GM23248 (cell line): ENCODE data around the gene TSC22D1. TPM values are rescaled to one million over a fixed set of nuclear protein-coding genes. Genes with fewer than 3 reads are reported as not detected.

Experiments
- DNase-seq: peaks from one replicate; pipeline ENCODE4 v3.0.0-alpha.2; 2015
- H2AFZ ChIP-seq: fragments of 200-600 bp; sonication (generic); 2 replicates; pipeline ENCODE4 v1.6.1; 2016; ENCODE audit warnings: antibody characterized with exemption
- H3F3A ChIP-seq: fragments of 200-600 bp; sonication (generic); 2 replicates; pipeline ENCODE4 v1.6.1; 2016; ENCODE audit warnings: mild to moderate bottlenecking, antibody characterized with exemption, mixed run types; ENCODE audit not compliant: insufficient read depth
- H3K27ac ChIP-seq: fragments of 200-600 bp; sonication (generic); 2 replicates; pipeline ENCODE4 v1.5.1; 2016; ENCODE audit warnings: mild to moderate bottlenecking
- H3K27me3 ChIP-seq: fragments of 200-600 bp; sonication (generic); replicated peaks from 2 replicates; pipeline ENCODE4 v1.6.1; 2016; ENCODE audit warnings: mild to moderate bottlenecking; ENCODE audit not compliant: insufficient read depth
- H3K36me3 ChIP-seq: fragments of 200-600 bp; sonication (generic); 2 replicates; pipeline ENCODE4 v1.6.1; 2016; ENCODE audit warnings: low read depth, mild to moderate bottlenecking
- H3K4me1 ChIP-seq: fragments of 200-600 bp; sonication (generic); 2 replicates; pipeline ENCODE4 v1.6.1; 2016; ENCODE audit warnings: mild to moderate bottlenecking; ENCODE audit not compliant: insufficient read depth
- H3K4me2 ChIP-seq: fragments of 200-600 bp; sonication (generic); one replicate; pipeline ENCODE4 v1.6.1; 2016; ENCODE audit warnings: mild to moderate bottlenecking; ENCODE audit not compliant: unreplicated experiment
- H3K4me3 ChIP-seq: fragments of 200-600 bp; sonication (generic); 2 replicates; pipeline ENCODE4 v1.5.1; 2016; ENCODE audit warnings: mild to moderate bottlenecking
- H3K79me2 ChIP-seq: fragments of 200-600 bp; sonication (generic); 2 replicates; pipeline ENCODE4 v1.6.1; 2016; ENCODE audit warnings: mild to moderate bottlenecking; ENCODE audit not compliant: insufficient read depth
- H3K9ac ChIP-seq: fragments of 200-600 bp; sonication (generic); 2 replicates; pipeline ENCODE4 v1.6.1; 2016; ENCODE audit warnings: mild to moderate bottlenecking
- H3K9me2 ChIP-seq: fragments of 200-600 bp; sonication (generic); 2 replicates; pipeline ENCODE4 v1.6.1; 2016; ENCODE audit warnings: mixed run types, mild to moderate bottlenecking, moderate library complexity; ENCODE audit not compliant: insufficient read depth
- H3K9me3 ChIP-seq: fragments of 200-600 bp; sonication (generic); one replicate; pipeline ENCODE4 v1.6.1; 2017; ENCODE audit warnings: low read depth
- H4K20me1 ChIP-seq: fragments of 200-600 bp; sonication (generic); 2 replicates; pipeline ENCODE4 v1.6.0; 2016; ENCODE audit not compliant: insufficient read depth
- EZH2 ChIP-seq: fragments of 200-600 bp; sonication (generic); IDR thresholded peaks from 2 replicates; pipeline ENCODE4 v1.6.1; 2018; ENCODE audit warnings: antibody characterized with exemption, mild to moderate bottlenecking; ENCODE audit not compliant: insufficient read depth, poor library complexity, severe bottlenecking
- EZH2phosphoT487 ChIP-seq: fragments of 200-600 bp; sonication (generic); IDR thresholded peaks from 2 replicates; pipeline ENCODE4 v1.6.1; 2018; ENCODE audit warnings: antibody characterized with exemption, moderate library complexity, mild to moderate bottlenecking, low read depth; ENCODE audit not compliant: insufficient read depth
- WGBS, 2 experiments: methylation state at CpG; one replicate each; pipeline ENCODE4 v1.1.6; 2015 to 2017; ENCODE audit warnings: low lambda C conversion rate in 2 of 2, low coverage in 1 of 2; ENCODE audit errors: missing lambda C conversion rate in 2 of 2; 5-methylcytosine and 5-hydroxymethylcytosine counted together
- in situ Hi-C: fragments of 300-500 bp; cut with MboI; formaldehyde crosslinking; loops from 2 replicates; pipeline ENCODE4 v1.15.0; 2020
- polyA plus RNA-seq: library from polyadenylated mRNA; unstranded; fragments of >200 nt; fragmentation: Nextera tagmentation; extraction: Ambion mirVana; gene quantifications from 2 replicates; pipeline ENCODE4 v1.2.1, GENCODE V29; 2016
- total RNA-seq: library from RNA; depleted of rRNA; stranded (reverse); fragments of >200 nt; shearing (Covaris generic); gene quantifications from 2 replicates; pipeline ENCODE4 v1.2.3, GENCODE V29; 2014

TSC22D1 gene
- total and polyA plus RNA-seq, 2 experiments from 2014 or later = 31.3 to 60.6 TPM

DNA sequence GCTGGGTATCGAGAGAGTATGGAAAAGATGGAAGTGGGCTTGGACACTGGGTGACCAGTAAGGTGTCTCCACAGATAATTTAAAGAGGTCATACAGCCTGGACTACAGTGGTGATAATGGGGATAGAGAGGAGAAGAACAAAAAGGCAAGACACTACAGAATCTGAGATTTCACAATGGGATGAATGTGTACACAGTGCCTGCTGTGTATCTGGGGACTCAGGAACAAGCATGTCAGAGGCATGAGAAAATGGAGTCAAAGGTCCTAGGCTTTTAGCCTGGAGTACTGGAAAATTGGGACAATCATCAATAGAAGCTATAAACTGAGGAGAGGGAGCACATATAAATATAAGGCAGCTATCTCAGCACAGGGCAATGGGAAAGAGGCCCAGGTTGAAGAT is 69.4 kb downstream of the TSC22D1 start:
- no peaks in the 10 kb centered on the region for H3K9me2 ChIP-seq
- peaks cover 12% of the 10 kb centered on the region for H3K79me2 ChIP-seq
- 97 to 100% methylated on average over 1 of the region's 1 CpG for WGBS, 2 experiments
- H4K20me1 ChIP-seq = no peaks in the 10 kb centered on the region
- H3K4me2 ChIP-seq = no peak overlapping the region
- H2AFZ ChIP-seq = no peak overlapping the region
- no peak overlapping the region for H3K27ac ChIP-seq
- H3K9me3 ChIP-seq = no peaks in the 10 kb centered on the region
- in situ Hi-C loops = no loop called here
- no peak for DNase-seq
- peaks cover 9% of the 10 kb centered on the region; the same call in 1 of the 2 replicates for H3K36me3 ChIP-seq
- H3F3A ChIP-seq = no peaks in the 10 kb centered on the region
- H3K4me3 ChIP-seq = no peak overlapping the region
- no peaks in the 10 kb centered on the region for H3K4me1 ChIP-seq
- no peak overlapping the region for H3K9ac ChIP-seq
- TF ChIP-seq EZH2phosphoT487 (no peak), EZH2 (no peak)
- no peaks in the 10 kb centered on the region for H3K27me3 ChIP-seq

DNA sequence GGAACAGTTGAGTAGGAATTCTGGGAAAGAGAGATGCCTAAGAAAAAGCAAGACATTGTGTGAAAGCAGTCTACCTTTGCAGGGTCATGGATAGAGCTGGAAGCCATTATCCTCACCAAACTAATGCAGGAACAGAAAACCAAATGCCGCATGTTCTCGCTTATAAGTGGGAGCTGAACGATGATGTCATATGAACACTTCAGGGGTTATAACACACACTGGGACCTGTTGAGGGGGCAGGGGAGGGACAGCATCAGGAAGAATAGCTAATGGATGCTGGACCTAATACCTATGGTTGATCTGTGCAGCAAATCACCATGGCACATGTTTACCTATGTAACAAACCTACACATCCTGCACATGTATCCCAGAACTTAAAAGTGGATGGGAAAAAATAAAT is 69.9 kb downstream of the TSC22D1 start:
- DNase-seq = no peak
- Histone ChIP-seq H4K20me1 (no peaks in the 10 kb centered on the region), H3K79me2 (peaks cover 16% of the 10 kb centered on the region), H2AFZ (no peak overlapping the region), H3K27me3 (no peaks in the 10 kb centered on the region), H3K36me3 (peaks cover 9% of the 10 kb centered on the region; the same call in 1 of the 2 replicates), H3K4me2 (no peak overlapping the region), H3K27ac (no peak overlapping the region), H3F3A (no peaks in the 10 kb centered on the region), H3K4me3 (no peak overlapping the region), H3K9ac (no peak overlapping the region), H3K9me2 (no peaks in the 10 kb centered on the region), H3K4me1 (no peaks in the 10 kb centered on the region), H3K9me3 (no peaks in the 10 kb centered on the region)
- TF ChIP-seq EZH2phosphoT487 = no peak
- no peak for TF ChIP-seq EZH2
- in situ Hi-C loops = no loop called here
- WGBS, 2 experiments = 96 to 97% methylated on average over 3 of the region's 3 CpGs

DNA sequence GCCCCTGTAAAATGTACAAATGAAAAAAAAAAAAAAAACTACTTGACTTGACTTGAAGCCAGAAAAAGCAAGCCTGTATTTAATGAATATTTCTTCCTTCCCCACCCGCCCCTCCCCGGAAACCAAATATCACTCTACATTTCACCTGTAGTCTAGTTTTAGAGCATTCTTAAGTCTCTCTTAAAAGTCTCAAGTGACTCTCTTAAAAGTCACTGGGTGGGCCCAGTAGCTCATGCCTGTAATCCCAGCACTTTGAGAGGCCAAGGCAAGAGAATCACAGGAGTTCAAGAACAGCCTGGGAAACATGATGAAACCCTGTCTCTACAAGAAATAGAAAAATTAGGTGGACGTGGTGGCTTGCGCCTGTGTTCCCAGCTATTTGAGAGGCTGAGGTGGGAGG is 72.0 kb downstream of the TSC22D1 start:
- WGBS, 2 experiments = 91 to 93% methylated on average over 4 of the region's 4 CpGs
- Histone ChIP-seq H3K27me3 (no peaks in the 10 kb centered on the region), H4K20me1 (no peaks in the 10 kb centered on the region), H2AFZ (no peak overlapping the region), H3K9me2 (no peaks in the 10 kb centered on the region), H3K9me3 (no peaks in the 10 kb centered on the region), H3K4me3 (no peak overlapping the region), H3K4me1 (no peaks in the 10 kb centered on the region), H3F3A (no peaks in the 10 kb centered on the region), H3K36me3 (0 out of 2 replicates have a peak, but pooled peaks cover 6% of the 10 kb centered on the region), H3K79me2 (peaks cover 33% of the 10 kb centered on the region), H3K27ac (no peak overlapping the region), H3K4me2 (no peak overlapping the region), H3K9ac (no peak overlapping the region)
- in situ Hi-C loops = no loop called here
- TF ChIP-seq EZH2phosphoT487 = no peak
- TF ChIP-seq EZH2 = no peak
- no peak for DNase-seq

DNA sequence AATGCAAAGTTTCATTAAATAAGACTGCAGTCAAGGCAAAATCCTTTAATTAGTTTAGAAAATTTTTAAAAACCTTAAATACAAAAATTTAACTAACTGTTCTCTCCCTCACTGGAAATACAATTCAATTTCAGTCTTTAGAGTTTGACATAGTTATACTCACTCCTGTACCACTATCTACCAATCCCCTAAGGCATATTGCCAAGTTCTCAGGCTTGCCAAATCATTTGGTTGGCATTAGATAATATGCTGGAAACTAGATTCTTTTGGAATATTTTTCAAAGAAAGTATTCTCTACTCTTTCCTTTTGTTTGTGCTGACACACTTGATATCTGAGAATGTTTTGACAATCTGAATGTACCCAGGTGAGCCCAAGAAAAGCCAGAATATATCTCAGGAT is 77.2 kb downstream of the TSC22D1 start:
- no peak overlapping the region for H3K27ac ChIP-seq
- H3K36me3 ChIP-seq = 0 out of 2 replicates have a peak, but pooled peaks cover 11% of the 10 kb centered on the region
- in situ Hi-C loops = loop anchor here (10.0 kb wide), 1 partner anchor 476 kb away; no protein-coding TSS in a partner anchor
- 0 out of 2 replicates have a peak, but pooled peaks cover 7% of the 10 kb centered on the region for H4K20me1 ChIP-seq
- H3K9me3 ChIP-seq = no peaks in the 10 kb centered on the region
- no peaks in the 10 kb centered on the region for H3K27me3 ChIP-seq
- H3K9me2 ChIP-seq = no peaks in the 10 kb centered on the region
- no peaks in the 10 kb centered on the region for H3K4me1 ChIP-seq
- DNase-seq = no peak
- H3K4me3 ChIP-seq = no peak overlapping the region
- H3K9ac ChIP-seq = no peak overlapping the region
- H2AFZ ChIP-seq = no peak overlapping the region
- peaks cover 74% of the 10 kb centered on the region for H3K79me2 ChIP-seq
- H3F3A ChIP-seq = no peaks in the 10 kb centered on the region
- H3K4me2 ChIP-seq = no peak overlapping the region
- TF ChIP-seq EZH2 (no peak), EZH2phosphoT487 (no peak)

DNA sequence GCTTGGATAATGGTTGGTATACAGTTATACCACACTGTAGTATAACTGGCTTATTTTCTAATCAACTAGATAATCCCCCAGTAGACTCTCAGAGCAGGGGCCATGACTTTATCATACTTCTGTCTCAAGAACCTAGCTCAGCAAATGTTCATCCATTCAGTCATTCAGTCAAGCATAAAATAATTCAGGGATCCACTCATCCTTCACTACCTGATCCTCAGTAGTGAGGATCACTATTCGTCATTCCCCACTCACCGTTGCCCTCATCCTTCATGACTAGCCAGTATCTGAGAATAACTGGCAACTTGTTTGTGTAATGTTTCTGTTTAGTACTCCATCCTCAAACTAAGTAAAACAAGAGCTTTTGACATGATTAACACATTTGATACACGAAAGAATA is 77.6 kb downstream of the TSC22D1 start:
- no peak for DNase-seq
- no peak overlapping the region for H3K9ac ChIP-seq
- in situ Hi-C loops = loop anchor here (10.0 kb wide), 1 partner anchor 476 kb away; no protein-coding TSS in a partner anchor
- no peak overlapping the region for H3K4me3 ChIP-seq
- H3K79me2 ChIP-seq = peaks cover 78% of the 10 kb centered on the region
- TF ChIP-seq EZH2phosphoT487 = no peak
- no peak for TF ChIP-seq EZH2
- 0 out of 2 replicates have a peak, but pooled peaks cover 11% of the 10 kb centered on the region for H3K36me3 ChIP-seq
- no peaks in the 10 kb centered on the region for H3K9me2 ChIP-seq
- no peaks in the 10 kb centered on the region for H3K9me3 ChIP-seq
- H2AFZ ChIP-seq = no peak overlapping the region
- H3K4me2 ChIP-seq = no peak overlapping the region
- 95 to 96% methylated on average over 3 of the region's 3 CpGs for WGBS, 2 experiments
- H3F3A ChIP-seq = no peaks in the 10 kb centered on the region
- H3K4me1 ChIP-seq = no peaks in the 10 kb centered on the region
- no peaks in the 10 kb centered on the region for H3K27me3 ChIP-seq
- no peak overlapping the region for H3K27ac ChIP-seq
- H4K20me1 ChIP-seq = 0 out of 2 replicates have a peak, but pooled peaks cover 7% of the 10 kb centered on the region
